Inferior parietal cortex (tissue), 1 donor: ENCODE measurements around the gene CEP83.
"Not testable (repeated sequence)": the region's sequence is repeated elsewhere in the genome, so short reads cannot be mapped to it uniquely, and the experiment has no call there.

Experiments
- DNase-seq: peaks from one replicate; pipeline ENCODE4 v3.0.0-alpha.2; 2016; ENCODE audit errors: extremely low spot score

CEP83 gene, protein sequence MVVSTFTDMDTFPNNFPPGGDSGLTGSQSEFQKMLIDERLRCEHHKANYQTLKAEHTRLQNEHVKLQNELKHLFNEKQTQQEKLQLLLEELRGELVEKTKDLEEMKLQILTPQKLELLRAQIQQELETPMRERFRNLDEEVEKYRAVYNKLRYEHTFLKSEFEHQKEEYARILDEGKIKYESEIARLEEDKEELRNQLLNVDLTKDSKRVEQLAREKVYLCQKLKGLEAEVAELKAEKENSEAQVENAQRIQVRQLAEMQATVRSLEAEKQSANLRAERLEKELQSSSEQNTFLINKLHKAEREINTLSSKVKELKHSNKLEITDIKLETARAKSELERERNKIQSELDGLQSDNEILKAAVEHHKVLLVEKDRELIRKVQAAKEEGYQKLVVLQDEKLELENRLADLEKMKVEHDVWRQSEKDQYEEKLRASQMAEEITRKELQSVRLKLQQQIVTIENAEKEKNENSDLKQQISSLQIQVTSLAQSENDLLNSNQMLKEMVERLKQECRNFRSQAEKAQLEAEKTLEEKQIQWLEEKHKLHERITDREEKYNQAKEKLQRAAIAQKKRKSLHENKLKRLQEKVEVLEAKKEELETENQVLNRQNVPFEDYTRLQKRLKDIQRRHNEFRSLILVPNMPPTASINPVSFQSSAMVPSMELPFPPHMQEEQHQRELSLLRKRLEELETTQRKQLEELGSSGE

DNA sequence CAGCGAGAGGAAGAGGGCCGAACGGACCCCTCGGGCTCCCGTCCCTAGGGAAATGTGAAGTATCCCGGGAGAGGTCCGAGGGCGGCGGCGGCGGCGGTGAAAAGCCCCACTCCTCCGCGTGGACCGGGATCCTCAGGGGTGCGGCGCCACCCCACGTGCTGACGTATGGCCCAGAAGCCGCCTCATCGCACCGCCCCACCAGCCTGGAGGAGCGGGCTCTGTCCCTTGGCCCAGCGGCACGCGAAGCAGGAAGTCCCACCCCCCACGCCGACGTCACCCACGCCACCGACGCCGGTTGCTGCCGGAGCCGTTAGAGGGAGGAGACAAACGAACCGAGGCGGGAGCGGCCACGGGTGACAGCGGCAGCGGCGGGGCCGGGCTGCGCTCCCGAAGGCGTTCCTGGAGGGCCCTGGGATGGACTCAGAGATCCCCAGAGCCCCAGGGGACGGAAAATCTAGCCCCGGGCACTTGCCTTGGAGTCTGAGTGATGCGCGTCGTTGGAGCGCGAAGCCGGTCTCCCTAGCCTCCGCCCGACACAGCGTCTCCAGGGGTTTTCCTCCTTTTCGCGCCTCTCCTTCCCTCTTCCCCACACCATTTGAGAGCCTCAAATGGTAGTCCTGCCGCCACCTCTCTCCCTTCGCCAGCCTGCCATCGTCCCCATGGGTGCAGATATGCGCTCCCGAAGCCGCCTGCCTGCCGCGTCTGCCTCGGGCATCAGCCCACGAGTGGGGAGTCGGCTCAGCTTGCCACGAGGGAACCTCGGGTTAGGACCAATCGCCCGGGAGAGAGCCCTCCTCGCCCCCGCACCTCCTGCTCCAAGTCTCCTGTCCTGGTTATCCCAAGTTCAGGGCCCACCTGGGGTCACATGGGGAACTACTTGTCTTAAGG lies at the start of gene CEP83:
CEP83 (minus strand) TSS at position 140 of the 888 bp plus-strand sequence. CDS start 47,377 bp downstream, outside the sequence.
- DNase-seq = peak; percentile 90

DNA sequence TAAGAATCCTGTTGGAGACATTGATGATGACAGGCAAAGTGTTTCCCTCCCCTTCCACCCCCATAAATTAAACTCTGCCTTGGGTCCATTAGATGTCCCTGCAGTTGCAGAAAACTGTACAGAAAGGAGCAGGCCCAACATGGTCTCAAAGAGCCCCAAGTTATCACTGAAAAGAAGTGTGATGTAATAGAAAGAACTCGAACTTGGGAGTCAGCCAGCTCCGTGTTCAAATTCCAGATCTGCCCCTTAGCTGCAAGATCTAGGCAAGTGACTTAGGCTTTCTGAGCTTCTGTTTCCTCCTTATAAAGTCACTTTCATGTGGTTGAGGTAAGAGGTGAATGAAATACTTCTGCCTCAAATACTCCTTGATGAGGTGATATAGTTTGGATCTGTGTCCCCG lies 49.6 kb upstream of the CEP83 start:
- no peak for DNase-seq

DNA sequence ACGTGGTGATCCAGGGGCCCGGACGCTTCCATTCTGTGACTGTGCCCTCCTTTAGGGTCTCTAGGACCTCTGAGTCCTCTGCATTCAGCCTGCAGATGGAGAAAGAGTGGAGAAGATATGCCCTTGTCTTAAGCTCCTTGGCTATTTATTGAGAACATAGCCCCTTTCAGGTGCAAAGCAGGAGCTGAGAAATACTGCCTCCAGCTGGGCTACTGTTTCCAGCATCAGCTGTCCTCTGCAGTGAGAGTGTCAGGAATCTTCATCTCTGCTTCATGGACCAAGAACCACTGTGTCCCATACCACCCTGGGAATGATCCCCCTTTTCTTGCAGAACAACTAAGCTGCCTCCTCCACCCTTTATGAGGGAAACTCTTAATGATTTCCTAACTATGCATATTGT lies 47.8 kb upstream of the CEP83 start:
- no peak for DNase-seq

DNA sequence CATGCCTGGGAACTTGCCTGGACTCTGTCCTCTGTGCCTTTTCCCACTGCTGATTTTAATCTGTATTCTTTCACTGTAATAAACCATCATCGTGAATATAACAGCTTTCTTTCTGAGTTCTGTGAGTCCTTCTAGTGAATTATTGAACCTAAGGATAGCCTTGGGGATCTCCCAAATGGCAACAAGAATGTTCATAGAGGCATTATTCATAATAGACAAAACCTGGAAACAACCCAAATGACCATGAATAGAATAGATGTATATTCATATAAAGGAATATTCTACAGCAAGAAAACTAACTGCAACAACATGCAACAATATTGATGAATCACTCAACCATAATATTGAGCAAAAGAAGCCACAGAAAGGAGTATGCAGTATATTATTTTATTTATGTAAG lies 44.7 kb upstream of the CEP83 start:
- DNase-seq = no peak

DNA sequence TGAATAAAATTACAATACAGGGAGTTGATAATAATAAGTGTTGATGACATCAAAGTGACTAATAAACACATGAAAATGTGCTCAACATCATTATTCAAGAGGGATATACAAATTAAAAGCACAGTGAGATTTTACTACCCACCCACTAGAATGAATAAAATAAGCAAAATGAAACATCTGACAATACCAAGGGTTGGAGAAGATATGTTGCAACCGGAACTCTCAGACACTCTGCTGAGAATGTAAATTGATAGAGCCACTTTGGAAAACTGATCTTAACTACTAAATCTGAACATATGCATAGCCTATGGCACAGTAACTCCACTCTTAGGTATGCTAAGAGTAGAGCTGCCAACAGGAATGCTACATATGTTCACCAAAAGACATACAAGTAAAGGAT lies 44.0 kb upstream of the CEP83 start:
- DNase-seq = no peak

DNA sequence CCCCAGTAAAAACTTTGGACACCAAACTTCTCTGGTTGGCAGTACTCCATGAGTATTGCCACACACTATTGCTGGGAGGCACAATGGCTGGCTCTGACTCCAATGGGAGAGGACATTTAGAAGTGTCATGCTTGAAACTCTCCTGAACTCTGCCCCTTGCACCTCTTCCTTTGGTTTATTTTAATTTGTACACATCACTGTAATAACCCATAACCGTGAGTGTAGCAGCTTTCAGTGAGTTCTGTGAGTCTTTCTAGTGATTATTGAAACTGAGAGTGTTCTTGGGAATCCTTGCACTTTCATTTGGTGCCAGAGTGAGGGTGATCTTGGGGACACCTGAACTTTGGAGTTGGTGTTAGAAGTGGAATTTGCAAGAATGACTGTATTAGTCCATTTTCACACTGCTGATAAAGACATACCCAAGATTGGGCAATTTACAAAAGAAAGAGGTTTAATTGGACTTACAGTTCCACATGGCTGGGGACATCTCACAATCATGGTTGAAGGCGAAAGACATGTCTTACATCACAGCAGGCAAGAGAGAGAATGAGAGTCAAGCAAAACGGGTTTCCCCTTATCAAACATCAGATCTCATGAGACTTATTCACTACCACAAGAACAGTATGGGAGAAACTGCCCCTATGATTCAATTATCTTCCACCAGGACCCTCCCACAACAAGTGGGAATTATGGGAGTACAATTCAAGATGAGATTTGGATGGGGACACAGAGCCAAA lies 41.3 kb upstream of the CEP83 start:
- DNase-seq = no peak

DNA sequence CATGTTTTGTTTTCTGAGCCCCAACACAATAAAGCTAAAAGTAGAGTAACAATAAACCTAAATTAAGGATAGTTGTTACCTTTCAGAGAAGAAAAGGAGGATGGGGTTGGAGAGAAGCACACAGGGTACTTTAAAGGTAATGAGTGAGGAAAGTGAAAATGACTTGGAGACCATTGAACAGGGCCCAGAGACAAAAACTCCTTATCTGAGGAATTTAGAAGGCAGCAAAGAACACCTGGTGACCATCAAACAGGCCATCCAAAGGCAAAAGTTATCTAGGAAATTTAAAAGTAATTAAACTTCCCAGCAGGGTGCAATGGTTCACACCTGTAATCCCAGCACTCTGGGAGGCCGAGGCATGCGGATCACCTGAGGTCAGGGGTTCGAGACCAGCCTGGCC lies 39.0 kb upstream of the CEP83 start:
- DNase-seq = no peak

DNA sequence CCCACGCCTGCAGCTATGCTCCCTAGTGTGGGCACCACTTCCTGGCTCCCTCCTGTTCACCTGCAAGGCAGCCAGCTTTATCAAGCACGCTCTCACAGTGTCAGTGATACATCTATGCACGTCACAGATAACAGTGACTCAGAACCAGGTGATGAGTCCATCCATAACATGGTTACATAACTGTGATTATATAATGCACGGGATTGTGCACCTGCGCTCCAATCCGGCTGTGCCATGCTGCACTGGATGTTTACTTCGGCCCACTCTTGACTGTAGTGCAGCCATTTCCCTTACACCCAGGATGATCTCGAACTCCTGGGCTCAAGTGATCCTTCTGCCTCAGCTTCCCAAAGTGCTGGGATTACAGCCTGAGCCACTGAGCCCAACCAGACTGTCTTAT lies 38.4 kb upstream of the CEP83 start:
- DNase-seq = no peak

DNA sequence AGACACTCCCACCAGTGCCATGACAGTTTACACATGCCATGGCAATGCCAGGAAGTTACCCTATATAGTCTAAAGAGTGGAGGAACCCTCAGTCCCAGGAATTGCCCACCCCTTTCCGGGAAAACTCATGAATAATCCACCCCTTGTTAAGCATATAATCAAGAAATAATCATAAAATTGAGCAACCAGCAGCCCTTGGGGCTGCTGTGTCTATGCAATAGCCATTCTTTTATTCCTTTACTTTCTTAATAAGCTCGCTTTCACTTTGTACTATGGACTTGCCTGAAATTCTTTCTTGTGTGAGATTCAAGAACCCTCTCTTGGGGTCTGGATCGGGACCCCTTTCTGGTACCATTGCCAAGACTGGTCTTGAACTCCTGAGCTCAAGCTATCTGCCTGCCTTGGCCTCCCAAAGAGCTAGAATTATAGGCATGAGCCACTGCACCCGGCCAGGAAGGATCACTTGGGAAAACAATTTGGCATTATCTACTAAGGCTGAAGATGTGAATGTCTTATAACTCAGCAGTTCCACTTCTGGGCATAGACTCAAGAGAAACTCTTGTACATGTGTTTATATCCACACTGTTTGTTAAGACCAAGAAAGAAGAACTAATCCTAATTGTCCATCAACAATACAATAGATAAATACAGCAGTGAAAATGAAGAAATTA lies 35.9 kb upstream of the CEP83 start:
- no peak for DNase-seq

DNA sequence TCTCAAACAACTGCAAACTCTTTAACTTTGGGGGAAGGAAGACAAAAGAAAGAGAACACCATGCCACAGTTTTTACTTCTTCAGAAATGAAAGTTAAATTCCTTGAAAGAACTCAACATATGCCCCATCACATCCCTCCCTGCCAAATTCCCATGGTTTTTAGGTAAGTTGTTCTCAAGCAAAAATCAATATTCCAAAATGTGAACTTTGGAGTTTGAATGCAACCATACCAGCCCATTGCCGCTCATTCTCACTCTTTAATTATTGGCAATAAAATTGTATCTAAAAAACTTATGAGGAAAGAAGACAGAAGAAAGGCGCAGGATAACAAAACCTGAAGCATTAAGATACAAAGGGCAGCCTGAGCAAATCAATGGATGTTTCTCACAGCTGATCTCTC lies 31.8 kb upstream of the CEP83 start:
- no peak for DNase-seq

DNA sequence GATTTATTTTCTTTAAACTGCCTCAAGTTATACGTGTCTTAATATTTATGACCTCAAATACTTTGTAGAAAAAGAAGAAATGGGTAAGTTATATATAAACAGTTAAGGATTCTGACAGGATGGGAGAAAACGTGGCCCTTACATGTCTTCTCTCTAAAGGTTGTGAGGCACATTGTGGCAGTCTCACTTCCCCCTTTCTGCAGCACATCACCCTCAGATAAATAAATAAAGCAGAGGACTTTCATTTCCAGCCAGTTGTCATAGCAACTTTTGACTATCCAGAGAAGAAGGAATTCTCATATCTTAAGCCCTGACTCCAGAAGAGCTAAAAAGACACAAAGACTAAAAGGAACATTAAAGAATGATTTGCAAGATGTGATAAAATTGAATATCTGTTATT lies 28.8 kb upstream of the CEP83 start:
- DNase-seq = no peak

DNA sequence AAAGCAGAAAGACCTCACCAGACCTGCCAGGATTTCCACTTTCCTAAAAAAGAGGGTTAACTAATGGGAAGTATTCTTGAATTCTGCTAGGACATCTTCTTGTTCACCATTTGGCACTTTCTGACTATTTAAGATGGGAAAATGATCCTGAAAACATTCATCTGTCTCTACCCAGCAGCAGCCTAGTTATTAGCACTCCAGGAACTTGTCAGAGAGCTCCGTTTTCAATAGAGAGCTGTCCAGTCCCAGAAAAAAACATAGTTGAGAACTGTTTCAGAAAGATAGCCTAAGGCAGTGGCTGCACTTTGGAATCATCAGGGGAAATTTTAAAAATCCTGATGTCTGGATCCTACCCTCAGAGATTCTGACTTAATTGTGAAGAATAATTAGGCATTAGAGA lies 22.1 kb upstream of the CEP83 start:
- DNase-seq = no peak

DNA sequence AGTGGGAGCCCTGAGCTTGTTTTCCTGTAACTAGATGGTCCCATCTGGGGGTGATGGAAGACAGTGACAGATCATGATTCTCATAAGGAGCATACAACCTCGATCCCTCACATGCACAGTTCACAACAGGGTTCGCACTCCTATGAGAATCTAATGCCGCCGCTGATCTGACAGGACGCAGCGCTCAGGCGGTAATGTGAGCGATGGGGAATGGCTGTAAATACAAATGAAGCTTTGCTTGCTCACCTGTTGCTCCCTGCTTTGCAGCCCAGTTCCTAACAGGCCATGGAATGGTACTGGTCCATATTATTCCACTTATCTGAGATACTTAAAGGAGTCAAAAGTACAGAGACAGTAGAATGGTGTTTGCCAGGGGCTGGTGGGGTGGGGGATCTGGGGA lies 9.9 kb upstream of the CEP83 start:
- no peak for DNase-seq

DNA sequence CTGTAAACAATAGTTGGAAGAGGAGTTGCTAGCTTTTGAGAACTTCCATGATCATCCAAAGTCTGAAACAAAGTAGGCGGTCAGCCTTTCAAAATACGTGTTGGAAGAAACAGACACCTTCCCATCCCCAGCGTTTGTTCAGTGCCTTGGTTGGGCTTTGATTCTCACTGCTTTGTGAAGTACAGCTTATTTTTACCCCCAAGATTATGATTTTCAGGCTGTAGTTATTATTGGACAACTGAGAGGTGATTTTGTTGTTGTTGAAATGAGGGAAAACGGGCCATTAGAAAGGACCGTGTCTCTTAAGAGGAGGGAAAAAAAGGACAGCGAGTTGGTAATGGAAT lies 921 bp upstream of the CEP83 start:
- DNase-seq = peak; percentile 36

DNA sequence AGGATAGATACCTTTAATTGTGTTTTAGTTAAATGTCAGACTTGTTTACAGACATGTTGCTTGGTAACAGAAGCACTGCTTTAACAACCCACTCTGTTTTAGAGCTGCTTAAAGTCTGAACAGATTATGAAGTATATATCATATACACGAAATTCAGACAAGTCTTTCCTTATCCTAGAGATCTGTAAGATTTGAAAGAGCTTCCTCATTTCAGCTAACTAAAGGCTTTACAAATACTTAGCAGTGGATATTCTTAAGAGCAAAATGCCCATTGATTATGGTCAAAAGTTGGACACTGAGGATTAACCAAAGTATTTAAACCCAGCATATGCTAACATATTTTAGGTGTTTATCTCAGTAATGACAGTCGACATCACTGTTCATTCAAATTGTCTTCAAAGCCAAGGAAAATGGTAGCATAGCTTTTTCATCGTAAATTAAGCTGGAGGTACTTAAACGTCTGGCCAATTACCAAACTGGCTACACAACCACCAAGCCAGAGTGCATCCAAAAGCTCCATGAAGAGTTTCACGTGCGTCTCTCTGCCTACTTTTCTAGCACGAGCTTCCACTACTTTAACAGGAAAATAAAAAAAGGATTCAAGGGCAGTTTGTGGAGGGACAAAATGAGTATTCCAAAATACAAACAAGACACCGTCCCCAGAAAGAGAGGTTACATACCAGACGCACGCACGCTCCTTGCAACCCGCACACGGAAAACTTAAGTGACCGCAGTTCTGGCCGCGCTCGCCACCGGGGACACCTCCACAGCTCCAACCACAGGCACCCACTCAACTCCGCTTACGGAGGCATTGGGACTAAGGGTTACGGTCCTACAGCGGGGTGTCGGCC lies 565 bp downstream of the CEP83 start:
- peak; percentile 35 for DNase-seq

DNA sequence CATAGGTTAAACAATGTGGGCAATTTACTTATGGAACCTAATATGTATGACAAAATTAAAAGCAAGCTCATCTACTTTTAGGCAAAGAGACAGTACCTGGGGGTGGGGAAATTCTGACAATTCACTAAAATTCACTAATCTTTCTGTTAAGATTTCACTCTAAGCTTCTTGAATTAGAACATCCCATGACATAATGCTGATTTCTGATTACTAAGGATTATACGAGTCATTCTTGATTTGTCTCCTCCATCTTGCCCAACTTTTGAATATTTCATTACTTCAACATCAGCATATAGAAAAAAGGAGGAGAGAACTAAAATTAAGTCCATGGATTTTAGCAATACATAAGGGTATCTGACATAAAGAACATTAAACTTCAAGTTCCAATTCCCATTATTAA lies 2.4 kb downstream of the CEP83 start:
- no peak for DNase-seq

DNA sequence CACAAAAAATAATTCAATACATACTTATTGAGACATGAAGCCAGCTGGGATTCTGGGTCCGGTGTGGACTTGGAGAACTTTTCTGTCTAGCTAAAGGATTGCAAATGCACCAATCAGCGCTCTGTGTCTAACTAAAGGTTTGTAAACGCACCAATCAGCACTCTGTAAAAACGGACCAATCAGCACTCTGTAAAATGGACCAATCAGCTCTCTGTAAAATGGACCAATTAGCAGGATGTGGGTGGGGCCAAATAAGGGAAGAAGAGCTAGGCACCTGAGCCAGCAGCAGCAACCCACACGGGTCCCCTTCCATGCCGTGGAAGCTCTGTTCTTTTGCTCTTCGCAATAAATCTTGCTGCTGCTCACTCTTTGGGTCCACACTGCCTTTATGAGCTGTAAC lies 5.3 kb downstream of the CEP83 start:
- not testable (repeated sequence) for DNase-seq

DNA sequence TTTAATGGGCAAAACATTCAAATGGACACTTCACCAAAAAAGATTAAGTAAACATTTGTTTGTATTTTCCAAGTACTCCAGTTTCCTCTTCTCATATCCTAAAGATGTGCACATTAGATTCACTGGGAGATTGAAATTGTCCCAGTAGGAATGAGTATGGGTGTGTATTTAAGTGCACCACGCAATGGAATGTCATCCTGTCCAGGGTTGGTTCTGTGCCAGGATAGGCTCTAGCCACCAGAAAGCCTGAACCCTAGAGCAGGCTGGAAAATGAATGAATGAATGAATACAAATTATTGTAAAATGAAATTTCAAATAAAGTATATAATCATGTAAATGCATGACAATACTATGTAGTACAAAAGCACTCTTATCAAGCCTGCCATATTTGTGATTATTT lies 14.0 kb downstream of the CEP83 start:
- no peak for DNase-seq

DNA sequence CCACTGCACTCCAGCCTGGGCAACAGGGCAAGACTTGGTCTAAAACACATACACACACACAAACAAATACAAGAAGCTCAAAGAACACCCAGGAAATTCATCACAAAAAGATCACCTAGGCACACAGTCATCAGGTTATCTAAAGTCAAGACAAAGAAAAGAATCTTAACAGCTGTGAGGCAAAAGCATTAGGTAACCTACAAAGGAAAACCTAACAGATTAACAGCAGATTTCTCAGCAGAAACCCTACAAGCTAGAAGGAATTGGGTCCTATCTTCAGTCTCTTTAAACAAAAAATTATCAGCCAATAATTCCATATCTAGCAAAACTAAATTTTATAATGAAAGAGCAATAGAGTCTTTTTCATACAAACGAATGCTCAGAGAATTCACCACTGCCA lies 22.4 kb downstream of the CEP83 start:
- no peak for DNase-seq

DNA sequence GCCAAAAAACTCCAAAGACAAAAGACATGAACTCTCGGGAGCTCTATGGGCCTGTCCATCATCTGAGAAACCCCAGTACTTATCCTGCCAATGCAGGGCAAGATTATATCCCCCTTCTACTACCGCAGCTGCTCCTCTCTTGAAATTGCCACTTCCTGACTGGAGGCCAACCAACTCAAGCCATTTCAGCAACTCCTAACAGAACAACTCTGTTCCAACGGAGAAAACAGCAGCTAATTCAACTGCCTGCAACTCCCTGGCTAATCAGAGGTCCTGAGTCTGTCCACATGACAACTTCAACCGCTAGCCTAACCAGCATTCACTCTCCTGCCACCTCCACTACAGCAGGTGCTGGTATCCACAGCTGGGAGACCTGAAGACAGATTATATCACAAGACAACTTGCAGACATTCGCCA lies 24.1 kb downstream of the CEP83 start:
- peak; percentile 5 for DNase-seq
